ENCODE results near the gene EYA4.

The EYA4 gene

GRCh38 chr6:133466680-133467079, 225.5 kb downstream of the EYA4 start:
- DNase-seq: no peak

- DNase-seq: no peak
Measured at GRCh38 chr6:133467231-133467981, 226.2 kb downstream of the EYA4 start.

- DNase-seq: no peak
Measured at GRCh38 chr6:133467982-133468380, 226.8 kb downstream of the EYA4 start.

- no peak for DNase-seq
Measured at GRCh38 chr6:133468591-133468990, 227.4 kb downstream of the EYA4 start.

GRCh38 chr6:133474516-133474915, 233.4 kb downstream of the EYA4 start:
- no peak for DNase-seq

- no peak for DNase-seq
Measured at GRCh38 chr6:133478673-133479072, 237.5 kb downstream of the EYA4 start.

- DNase-seq: no peak
Measured at GRCh38 chr6:133487174-133487573, 246.0 kb downstream of the EYA4 start.

GRCh38 chr6:133495205-133495903, 254.2 kb downstream of the EYA4 start:
- DNase-seq: no peak

GRCh38 chr6:133499662-133500061, 258.5 kb downstream of the EYA4 start:
- no peak for DNase-seq

GRCh38 chr6:133501675-133502270, 260.6 kb downstream of the EYA4 start:
- DNase-seq: no peak

GRCh38 chr6:133502441-133503335, 261.5 kb downstream of the EYA4 start:
- DNase-seq: no peak

- no peak for DNase-seq
Measured at GRCh38 chr6:133503336-133503729, 262.2 kb downstream of the EYA4 start.

GRCh38 chr6:133504158-133504557, 263.0 kb downstream of the EYA4 start:
- no peak for DNase-seq

- DNase-seq: no peak
Measured at GRCh38 chr6:133504761-133505160, 263.6 kb downstream of the EYA4 start.

GRCh38 chr6:133505681-133506080, 264.5 kb downstream of the EYA4 start:
- DNase-seq: no peak

- DNase-seq: no peak
Measured at GRCh38 chr6:133512410-133513016, 271.4 kb downstream of the EYA4 start.

GRCh38 chr6:133523816-133524215, 282.7 kb downstream of the EYA4 start:
- DNase-seq: no peak

GRCh38 chr6:133526436-133526835, 285.3 kb downstream of the EYA4 start:
- no peak for DNase-seq

- DNase-seq: no peak
Measured at GRCh38 chr6:133528566-133528965, 287.4 kb downstream of the EYA4 start.

- no peak for DNase-seq
Measured at GRCh38 chr6:133532908-133533307, 291.8 kb downstream of the EYA4 start.

GRCh38 chr6:133539502-133540259, 298.5 kb downstream of the EYA4 start:
- DNase-seq: no peak

- DNase-seq: no peak
Measured at GRCh38 chr6:133540361-133540760, 299.2 kb downstream of the EYA4 start.

Data from cerebellar nuclear complex (tissue), 1 donor.